Heart right ventricle (tissue), 16 donors: Measurements from ENCODE around the gene LIN52. TPM values are rescaled to one million over a fixed set of nuclear protein-coding genes. Genes with fewer than 3 reads are reported as not detected.

Experiments
- ATAC-seq, 8 donors: fragments of 200-7000 bp; cut with Tn5 transposase; one replicate each; pipeline ENCODE4 v1.9.1; 2020; ENCODE audit warnings: mild to moderate bottlenecking in 8 of 8, moderate library complexity in 8 of 8, moderate number of reproducible peaks in 1 of 8
- DNase-seq, 2 donors: peaks; one replicate each; pipeline ENCODE4 v3.0.0-alpha.2; 2020
- H3K27ac ChIP-seq, 10 donors: fragments of 200-600 bp; sonication (generic) in 2 of 10; one replicate each; pipeline versions ENCODE4 v1.5.0 to v1.8.0; 2020 to 2022; ENCODE audit warnings: mild to moderate bottlenecking in 3 of 10
- H3K27me3 ChIP-seq, 7 donors: fragments of 200-600 bp; one replicate each; pipeline ENCODE4 v1.8.0; 2021 to 2022; ENCODE audit warnings: mild to moderate bottlenecking in 2 of 7
- H3K36me3 ChIP-seq, 9 donors: fragments of 200-600 bp; sonication (generic) in 1 of 9; one replicate each; pipeline versions ENCODE4 v1.5.0 to v1.8.0; 2020 to 2022; ENCODE audit warnings: mild to moderate bottlenecking in 2 of 9
- H3K4me1 ChIP-seq, 9 donors: fragments of 200-600 bp; sonication (generic) in 1 of 9; one replicate each; pipeline versions ENCODE4 v1.5.0 to v1.8.0; 2020 to 2022; ENCODE audit warnings: mild to moderate bottlenecking in 4 of 9
- H3K4me3 ChIP-seq, 10 donors: fragments of 200-600 bp; sonication (generic) in 2 of 10; one replicate each; pipeline versions ENCODE4 v1.5.0 to v1.8.0; 2020 to 2022; ENCODE audit warnings: mild to moderate bottlenecking in 7 of 10, moderate library complexity in 2 of 10
- H3K9me3 ChIP-seq, 11 donors: fragments of 200-600 bp in 10 of 11; sonication (generic) in 2 of 11; one replicate each; pipeline versions ENCODE4 v1.5.0 to v1.8.0; 2013 to 2022; ENCODE audit warnings: mild to moderate bottlenecking in 2 of 11, control low read depth in 1 of 11, moderate library complexity in 1 of 11
- WGBS, 2 donors: extraction: QIAGEN DNeasy Blood & Tissue Kit; methylation state at CpG; one replicate each; pipeline ENCODE4 v1.1.7; 2013; ENCODE audit warnings: inconsistent platforms in 1 of 2; 5-methylcytosine and 5-hydroxymethylcytosine counted together
- intact Hi-C, 10 donors: fragments of 100-400 bp; cut with DNase I; formaldehyde crosslinking; loops; one replicate each; pipeline versions ENCODE4 v1.11.1 to v1.14.2; 2022
- polyA plus RNA-seq, 2 donors: library from polyadenylated mRNA; stranded (reverse); fragments of 200-250 nt; gene quantifications; one replicate each; pipeline ENCODE4 v1.2.3, GENCODE V29; 2013
- total RNA-seq, 10 donors: library from RNA; stranded (reverse); fragmentation: NEBNext Ultra II Directional in 3 of 10; extraction: Animal tissue kit (Norgen Biotek cat#: 25700) in 3 of 10; gene quantifications; one replicate each; pipeline versions ENCODE4 v1.2.1 to v1.2.4, GENCODE V29; 2021 to 2023
- TF ChIP-seq, protein P1 (sequence below), 9 donors: fragments of 200-600 bp; sonication (generic) in 2 of 9; IDR thresholded peaks; one replicate each; pipeline versions ENCODE4 v1.5.0 to v1.8.0; 2021 to 2022; ENCODE audit warnings: antibody characterized with exemption in 9 of 9, mild to moderate bottlenecking in 5 of 9, moderate library complexity in 1 of 9
- donor health status: Arrhythmogenic right ventricular cardiomyopathy.
- donor health status: ischemic (EF 13 %, LVEDD 7.1; RV severe dilation, severe dysfunction).
- donor health status: healthy with polysubstance abuse.
- donor health status: DM: no; HTN: yes; CAD: no.
- donor health status: DM: no; HTN: no; CAD: no.
- donor health status: ischemic (EF 25% LVEDD 6.9; RV normal size, moderate dysfunction).
- donor health status: ischemic (EF 25% LVEDD 5.7; RV mildly dilated, moderate dysfunction).
- donor health status: healthy.
- donor health status: DM: yes; HTN: yes; CAD: no.
- donor health status: Ischemic cardiomyopathy.
- donor health status: ischemic (EF 35%, LVEDD 5.7; RV mildly dilated, moderate dysfunction).
- donor health status: nonischemic (EF 11% LVEDD 7.7; RV severe dilation, severe dysfunction).
- donor health status: DM: yes; HTN: yes; CAD: no.
- donor health status: PGD.
- donor health status: ischemic (EF 29% LVEDD 5.4; RV normal size, mild dysfunction).
- donor health status: nonischemic (EF 23%, LVEDD 6.1; RV moderate dilation, normal function).

The LIN52 gene
- total and polyA plus RNA-seq, 12 donors, result 4.7 to 13.6 (median 8.3) TPM

GRCh38 chr14:74249433-74250375 lies 164.9 kb downstream of the LIN52 start:
- ATAC-seq (no peak), DNase-seq (no peak)
- Histone ChIP-seq H3K27ac (no peak overlapping the region), H3K27me3 (peaks cover 0 to 42% (median 33%) of the 10 kb centered on the region in 7 donors), H3K9me3 (no peaks in the 10 kb centered on the region), H3K4me1 (peaks cover 0 to 12% (median 4%) of the 10 kb centered on the region in 9 donors), H3K4me3 (no peak overlapping the region), H3K36me3 (no peaks in the 10 kb centered on the region)
- 78 to 81% methylated on average over 12 of the region's 12 CpGs for WGBS, 2 donors
- intact Hi-C loops, result loop anchor here in 9 of 10 donors (2.0 to 5.0 kb wide), 7 partner anchors 32 to 142 kb away; no protein-coding TSS in a partner anchor
- TF ChIP-seq, protein P1, sequence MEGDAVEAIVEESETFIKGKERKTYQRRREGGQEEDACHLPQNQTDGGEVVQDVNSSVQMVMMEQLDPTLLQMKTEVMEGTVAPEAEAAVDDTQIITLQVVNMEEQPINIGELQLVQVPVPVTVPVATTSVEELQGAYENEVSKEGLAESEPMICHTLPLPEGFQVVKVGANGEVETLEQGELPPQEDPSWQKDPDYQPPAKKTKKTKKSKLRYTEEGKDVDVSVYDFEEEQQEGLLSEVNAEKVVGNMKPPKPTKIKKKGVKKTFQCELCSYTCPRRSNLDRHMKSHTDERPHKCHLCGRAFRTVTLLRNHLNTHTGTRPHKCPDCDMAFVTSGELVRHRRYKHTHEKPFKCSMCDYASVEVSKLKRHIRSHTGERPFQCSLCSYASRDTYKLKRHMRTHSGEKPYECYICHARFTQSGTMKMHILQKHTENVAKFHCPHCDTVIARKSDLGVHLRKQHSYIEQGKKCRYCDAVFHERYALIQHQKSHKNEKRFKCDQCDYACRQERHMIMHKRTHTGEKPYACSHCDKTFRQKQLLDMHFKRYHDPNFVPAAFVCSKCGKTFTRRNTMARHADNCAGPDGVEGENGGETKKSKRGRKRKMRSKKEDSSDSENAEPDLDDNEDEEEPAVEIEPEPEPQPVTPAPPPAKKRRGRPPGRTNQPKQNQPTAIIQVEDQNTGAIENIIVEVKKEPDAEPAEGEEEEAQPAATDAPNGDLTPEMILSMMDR (IDR thresholded peaks at IDR 0.05), result no peak

Other genes starting within 250 kb of the LIN52 start
- gene PTGR2, start 233.1 kb upstream of the LIN52 start, total RNA-seq, result 10 to 100 TPM; 24.8 to 48.7 (median 36.7) TPM
- gene PTGR2, start 233.1 kb upstream of the LIN52 start, polyA plus RNA-seq, result 10 to 100 TPM in 1 of 2 donors, 1 to 10 TPM in 1; 9.5 to 21.7 TPM
- 10 to 100 TPM; 15.3 to 23.7 (median 18.8) TPM for gene ZNF410, start 198.1 kb upstream of the LIN52 start, total RNA-seq
- 10 to 100 TPM; 21.0 to 24.6 TPM for gene ZNF410, start 198.1 kb upstream of the LIN52 start, polyA plus RNA-seq
- gene FAM161B, start 134.9 kb upstream of the LIN52 start, total RNA-seq, result 1 to 10 TPM; 2.9 to 6.5 (median 4.2) TPM
- 1 to 10 TPM; 1.5 to 3.3 TPM for gene FAM161B, start 134.9 kb upstream of the LIN52 start, polyA plus RNA-seq
- gene COQ6, start 134.7 kb upstream of the LIN52 start, total RNA-seq, result 10 to 100 TPM; 29.4 to 52.2 (median 48.0) TPM
- 10 to 100 TPM; 32.6 to 33.6 TPM for gene COQ6, start 134.7 kb upstream of the LIN52 start, polyA plus RNA-seq
- gene ENTPD5, start 65.7 kb upstream of the LIN52 start, total RNA-seq, result 1 to 10 TPM; 6.5 to 10.0 (median 8.2) TPM
- gene ENTPD5, start 65.7 kb upstream of the LIN52 start, polyA plus RNA-seq, result 1 to 10 TPM; 3.8 to 5.8 TPM
- gene BBOF1, start 65.6 kb upstream of the LIN52 start, total RNA-seq, result 1 to 10 TPM; 1.8 to 5.9 (median 3.4) TPM
- gene BBOF1, start 65.6 kb upstream of the LIN52 start, polyA plus RNA-seq, result 1 to 10 TPM; 3.1 to 5.4 TPM
- 100 to 1,000 TPM in 2 of 10 donors, 10 to 100 TPM in 8; 36.9 to 129 (median 81.5) TPM for gene ALDH6A1, start 503 bp upstream of the LIN52 start, total RNA-seq
- gene ALDH6A1, start 503 bp upstream of the LIN52 start, polyA plus RNA-seq, result 10 to 100 TPM; 11.3 to 15.5 TPM
- gene VSX2, start 154.5 kb downstream of the LIN52 start, total RNA-seq, result not detected
- not detected for gene VSX2, start 154.5 kb downstream of the LIN52 start, polyA plus RNA-seq
- gene ABCD4, start 218.0 kb downstream of the LIN52 start, total RNA-seq, result 10 to 100 TPM; 18.1 to 26.3 (median 22.0) TPM
- gene ABCD4, start 218.0 kb downstream of the LIN52 start, polyA plus RNA-seq, result 10 to 100 TPM; 17.8 to 76.4 TPM